HCT116 (cell line): ENCODE results near the gene PTGES2. TPM values are rescaled to one million over a fixed set of nuclear protein-coding genes. Genes with fewer than 3 reads are reported as not detected.

Source experiments
- ATAC-seq: fragments of 200-7000 bp; cut with Tn5 transposase; 2 replicates; pipeline ENCODE4 v1.9.1; 2020; ENCODE audit warnings: mild to moderate bottlenecking, moderate library complexity
- BruUV-seq: library from RNA; stranded (reverse); fragments of 400-500 nt; replicated peaks from 2 replicates; lab custom pipeline; 2021; lab: Mats Ljungman, UMichigan
- CTCF ChIA-PET: fragments of 300-600 bp; sonication (Branson Sonifier 250); formaldehyde crosslinking; loops from one replicate; lab custom pipeline; 2021; ENCODE audit warnings: antibody characterized with exemption; lab: Charles Lee
- POLR2A ChIA-PET: fragments of 300-600, 350-600 bp; sonication (Branson Sonifier 250); formaldehyde crosslinking; loops from one replicate; lab custom pipeline; 2021; ENCODE audit warnings: antibody characterized with exemption; lab: Charles Lee
- RAD21 ChIA-PET, 2 experiments: fragments of 300-600 bp; sonication (Branson Sonifier 250); formaldehyde crosslinking; loops; one replicate each; lab custom pipeline; 2023; ENCODE audit warnings: low total read pairs in 2 of 2; ENCODE audit not compliant: uncharacterized antibody in 2 of 2, unreplicated experiment in 2 of 2, low non-redundant PET in 1 of 2; lab: Charles Lee
- DNase-seq: peaks from one replicate; pipeline ENCODE4 v3.0.0-alpha.2; 2010; ENCODE audit warnings: low read depth, low spot score
- H2AFZ ChIP-seq: fragments of 200-600 bp; shearing (Covaris generic), sonication (generic); 2 replicates; pipeline ENCODE4 v1.6.1; 2017; ENCODE audit warnings: low read depth, mixed run types, mixed read lengths, antibody characterized with exemption, low read length; ENCODE audit not compliant: poor library complexity, severe bottlenecking
- H3K27ac ChIP-seq: 2 replicates; pipeline ENCODE4 v1.5.1; 2012; ENCODE audit warnings: low read depth, low read length
- H3K27me3 ChIP-seq: fragments of 200-600 bp; sonication (generic); 2 replicates; pipeline ENCODE4 v1.6.1; 2016; ENCODE audit warnings: mixed run types, low read length, mixed read lengths; ENCODE audit not compliant: insufficient read depth
- H3K36me3 ChIP-seq, 2 experiments: fragments of 200-500 bp in 1 of 2; fragments of 200-600 bp in 1 of 2; sonication (Bioruptor generic) in 1 of 2; sonication (generic) in 1 of 2; 2 replicates each; pipeline versions ENCODE4 v1.5.1 to v1.6.1; 2014 to 2016; ENCODE audit warnings: low read length in 2 of 2, inconsistent platforms in 1 of 2, mixed read lengths in 1 of 2, mixed run types in 1 of 2; ENCODE audit not compliant: insufficient read depth in 2 of 2, control insufficient read depth in 1 of 2
- H3K4me1 ChIP-seq, 2 experiments: fragments of 200-600 bp in 1 of 2; sonication (generic) in 1 of 2; 2 replicates each; pipeline versions ENCODE4 v1.5.1 to v1.6.1; 2012 to 2017; ENCODE audit warnings: low read length in 2 of 2, inconsistent platforms in 1 of 2, mild to moderate bottlenecking in 1 of 2, mixed read lengths in 1 of 2, mixed run types in 1 of 2, moderate library complexity in 1 of 2; ENCODE audit not compliant: insufficient read depth in 2 of 2, control insufficient read depth in 1 of 2
- H3K4me2 ChIP-seq: fragments of 200-600 bp; sonication (generic); 2 replicates; pipeline ENCODE4 v1.6.1; 2017; ENCODE audit warnings: mixed run types, low read length, mixed read lengths
- H3K4me3 ChIP-seq, 2 experiments: fragments of 200-600 bp in 1 of 2; sonication (generic) in 1 of 2; replicated peaks in 1 of 2; 2 replicates each; pipeline ENCODE4 v1.5.1; 2011 to 2016; ENCODE audit warnings: low read length in 2 of 2, control low read depth in 1 of 2, low read depth in 1 of 2, mild to moderate bottlenecking in 1 of 2, mixed read lengths in 1 of 2, mixed run types in 1 of 2
- H3K79me2 ChIP-seq: fragments of 200-600 bp; sonication (generic); 2 replicates; pipeline ENCODE4 v1.6.1; 2017; ENCODE audit warnings: mild to moderate bottlenecking, mixed run types, low read length, moderate library complexity, mixed read lengths; ENCODE audit not compliant: insufficient read depth
- H3K9ac ChIP-seq: fragments of 200-600 bp; sonication (generic); 2 replicates; pipeline ENCODE4 v1.6.1; 2016; ENCODE audit warnings: low read length, mixed read lengths
- H3K9me2 ChIP-seq: fragments of 200-600 bp; sonication (generic), shearing (Covaris generic); 2 replicates; pipeline ENCODE4 v1.6.1; 2017; ENCODE audit warnings: mixed run types, mild to moderate bottlenecking, moderate library complexity; ENCODE audit not compliant: insufficient read depth
- H3K9me3 ChIP-seq, 2 experiments: fragments of 200-500 bp in 1 of 2; fragments of 200-600 bp in 1 of 2; sonication (Bioruptor generic) in 1 of 2; sonication (generic) in 1 of 2; 2 replicates each; pipeline ENCODE4 v1.6.1; 2014 to 2017; ENCODE audit warnings: low read length in 2 of 2, mixed read lengths in 2 of 2, inconsistent platforms in 1 of 2, low read depth in 1 of 2, mild to moderate bottlenecking in 1 of 2, mixed run types in 1 of 2, moderate library complexity in 1 of 2; ENCODE audit not compliant: control insufficient read depth in 1 of 2, insufficient read depth in 1 of 2
- H4K20me1 ChIP-seq: fragments of 200-600 bp; sonication (generic), shearing (Covaris generic); 2 replicates; pipeline ENCODE4 v1.6.1; 2017; ENCODE audit warnings: mixed run types, mild to moderate bottlenecking, moderate library complexity; ENCODE audit not compliant: insufficient read depth
- ATF3 ChIP-seq: IDR thresholded peaks from 2 replicates; pipeline ENCODE4 v1.6.1; 2012
- CEBPB ChIP-seq: IDR thresholded peaks from 2 replicates; pipeline ENCODE4 v1.6.1; 2012; ENCODE audit warnings: low read depth
- CTCF ChIP-seq, 3 experiments: fragments of 200-600 bp in 1 of 3; sonication (generic) in 1 of 3; IDR thresholded peaks in 2 of 3; conservative IDR thresholded peaks in 1 of 3; 2 replicates each; pipeline ENCODE4 v1.5.1; 2012 to 2017; ENCODE audit warnings: low read depth in 2 of 3, low read length in 2 of 3, antibody characterized with exemption in 1 of 3, borderline replicate concordance in 1 of 3, control low read depth in 1 of 3, mild to moderate bottlenecking in 1 of 3, mixed read lengths in 1 of 3, mixed run types in 1 of 3, moderate library complexity in 1 of 3; ENCODE audit not compliant: insufficient read depth in 1 of 3
- EGR1 ChIP-seq: IDR thresholded peaks from 2 replicates; pipeline ENCODE4 v1.6.1; 2012; ENCODE audit warnings: low read depth
- EZH2 ChIP-seq: fragments of 200-600 bp; sonication (generic); IDR thresholded peaks from 2 replicates; pipeline ENCODE4 v1.6.1; 2017; ENCODE audit warnings: antibody characterized with exemption, mixed run types
- JUND ChIP-seq: IDR thresholded peaks from 2 replicates; pipeline ENCODE4 v1.6.1; 2012
- MAX ChIP-seq: IDR thresholded peaks from 2 replicates; pipeline ENCODE4 v1.6.1; 2012
- POLR2A ChIP-seq: IDR thresholded peaks from 2 replicates; pipeline ENCODE4 v1.7.0; 2011; ENCODE audit warnings: borderline replicate concordance; ENCODE audit not compliant: insufficient read depth, insufficient read length; ENCODE audit errors: extremely low read depth
- POLR2AphosphoS5 ChIP-seq: IDR thresholded peaks from 2 replicates; pipeline ENCODE4 v1.6.1; 2011; ENCODE audit warnings: mild to moderate bottlenecking, low read depth, low read length, moderate library complexity
- REST ChIP-seq: IDR thresholded peaks from 2 replicates; pipeline ENCODE4 v1.6.1; 2012; ENCODE audit warnings: low read depth
- SIN3A ChIP-seq: IDR thresholded peaks from 2 replicates; pipeline ENCODE4 v1.6.1; 2012; ENCODE audit warnings: low read depth
- SP1 ChIP-seq: IDR thresholded peaks from 2 replicates; pipeline ENCODE4 v1.6.1; 2012; ENCODE audit warnings: low read depth
- SRF ChIP-seq: IDR thresholded peaks from 2 replicates; pipeline ENCODE4 v1.6.1; 2012; ENCODE audit warnings: low read depth
- TCF7L2 ChIP-seq: IDR thresholded peaks from 2 replicates; pipeline ENCODE4 v1.7.0; 2011; ENCODE audit warnings: borderline replicate concordance, inconsistent platforms; ENCODE audit not compliant: insufficient read depth, insufficient read length; ENCODE audit errors: extremely low read depth
- YY1 ChIP-seq: IDR thresholded peaks from 2 replicates; pipeline ENCODE4 v1.6.1; 2011; ENCODE audit warnings: low read length, low read depth, moderate library complexity, mild to moderate bottlenecking; ENCODE audit not compliant: insufficient replicate concordance; ENCODE audit errors: extremely low read depth
- ZBTB33 ChIP-seq: IDR thresholded peaks from 2 replicates; pipeline ENCODE4 v1.6.1; 2011; ENCODE audit warnings: mild to moderate bottlenecking, low read length, moderate library complexity; ENCODE audit not compliant: insufficient replicate concordance; ENCODE audit errors: extremely low read depth
- ZFX ChIP-seq: fragments of 450-650 bp; IDR thresholded peaks from 2 replicates; pipeline ENCODE4 v1.6.1; 2017
- ZNF274 ChIP-seq: fragments of 200-500 bp; sonication (Bioruptor generic); IDR thresholded peaks from 2 replicates; pipeline ENCODE4 v1.6.1; 2014; ENCODE audit warnings: mild to moderate bottlenecking, low read depth, low read length, inconsistent platforms
- intact Hi-C: fragments of 100-400 bp; cut with micrococcal nuclease; formaldehyde crosslinking; loops from 2 replicates; pipeline ENCODE4 v1.10.0; 2022
- total RNA-seq: library from RNA; stranded (reverse); gene quantifications from one replicate; pipeline ENCODE4 v1.2.1, GENCODE V29; 2021; ENCODE audit not compliant: unreplicated experiment

PTGES2 gene
- total RNA-seq, 1 experiment from 2014 or later: 148 TPM

- peak overlapping the region; percentile 90 to 92 for H3K4me3 ChIP-seq
- POLR2A ChIA-PET: interaction anchor here (1.3 kb wide), 1 partner anchor 34 kb away, joined by 5 read pairs; the partner anchor contains the start of gene BBLN
- BruUV-seq: no TSS peak
These were observed 1.8 kb downstream of the PTGES2 start for GRCh38 chr9:128125580-128126354.

More at GRCh38 chr9:128125580-128126354, 1.8 kb downstream of the PTGES2 start:
- Histone ChIP-seq H2AFZ (no peak overlapping the region), H3K27me3 (no peaks in the 10 kb centered on the region), H3K4me1 (peaks cover 9 to 31% of the 10 kb centered on the region in 2 experiments), H3K79me2 (peaks cover 39% of the 10 kb centered on the region), H4K20me1 (peaks cover 9% of the 10 kb centered on the region; the same call in 1 of the 2 replicates), H3K4me2 (peak overlapping the region; percentile 91), H3K27ac (peak overlapping the region; percentile 99), H3K9me3 (peaks cover 0 to 6% of the 10 kb centered on the region in 2 experiments; a peak in 1 of 4 replicates), H3K36me3 (peaks cover 6 to 27% of the 10 kb centered on the region in 2 experiments; a peak in 3 of 4 replicates), H3K9me2 (no peaks in the 10 kb centered on the region), H3K9ac (peak overlapping the region; percentile 92)
- DNase-seq (no peak), ATAC-seq (no peak)
- no peak for TF ChIP-seq CTCF (IDR thresholded peaks at IDR 0.05 in 2 of 3, conservative IDR thresholded peaks at IDR 0.05 in 1 of 3; ENCODE audit: borderline replicate concordance in 1 of 3, insufficient read depth in 1 of 3, low read depth in 2 of 3, low read length in 2 of 3)
- no peak for TF ChIP-seq YY1
- TF ChIP-seq EZH2: no peak
- no peak for TF ChIP-seq JUND
- no peak for TF ChIP-seq TCF7L2
- no peak for TF ChIP-seq REST
- no peak for TF ChIP-seq SP1
- TF ChIP-seq ZBTB33: no peak
- TF ChIP-seq CEBPB: no peak
- no peak for TF ChIP-seq ZFX
- no peak for TF ChIP-seq ATF3
- no peak for TF ChIP-seq SIN3A
- TF ChIP-seq EGR1: no peak
- TF ChIP-seq MAX: no peak
- no peak for TF ChIP-seq POLR2A
- no peak for TF ChIP-seq ZNF274
- TF ChIP-seq SRF: no peak
- no peak for TF ChIP-seq POLR2AphosphoS5
- ChIA-PET RAD21 (no interaction called here), CTCF (interaction anchor here (0.5 to 2.1 kb wide), 11 partner anchors 8 to 236 kb away, joined by 3 to 19 read pairs (median 4); partner anchors contain the start of gene BBLN)
- intact Hi-C loops: no loop called here
